H9 (cell line): ENCODE data around the gene HSD17B12. TPM values are rescaled to one million over a fixed set of nuclear protein-coding genes. Genes with fewer than 3 reads are reported as not detected.

ENCODE experiments used
- DNase-seq: peaks from one replicate; pipeline ENCODE4 v3.0.0-alpha.2; 2017
- H2AFZ ChIP-seq: one replicate; pipeline ENCODE4 v1.6.1; 2013; ENCODE audit warnings: mild to moderate bottlenecking, low read length, control low read depth, moderate library complexity
- H2AK5ac ChIP-seq: 2 replicates; pipeline ENCODE4 v1.6.1; 2013; ENCODE audit warnings: low read length, control low read depth, mixed read lengths; ENCODE audit not compliant: insufficient read length
- H2BK120ac ChIP-seq: one replicate; pipeline ENCODE4 v1.6.1; 2013; ENCODE audit warnings: low read depth, mild to moderate bottlenecking, low read length, control low read depth, inconsistent platforms; ENCODE audit not compliant: poor library complexity, severe bottlenecking
- H2BK12ac ChIP-seq: 2 replicates; pipeline ENCODE4 v1.6.1; 2013; ENCODE audit warnings: low read length, control low read depth, mixed read lengths, low read depth; ENCODE audit not compliant: insufficient read length
- H2BK15ac ChIP-seq: 2 replicates; pipeline ENCODE4 v1.6.1; 2013; ENCODE audit warnings: low read depth, low read length, control low read depth
- H2BK20ac ChIP-seq: one replicate; pipeline ENCODE4 v1.6.1; 2013; ENCODE audit warnings: low read depth, mild to moderate bottlenecking, low read length, control low read depth, inconsistent platforms; ENCODE audit not compliant: poor library complexity, severe bottlenecking
- H2BK5ac ChIP-seq: 2 replicates; pipeline ENCODE4 v1.6.1; 2013; ENCODE audit warnings: low read length, control low read depth, mixed read lengths; ENCODE audit not compliant: insufficient read length
- H3K14ac ChIP-seq: 2 replicates; pipeline ENCODE4 v1.6.1; 2013; ENCODE audit warnings: low read length, control low read depth; ENCODE audit not compliant: insufficient read depth
- H3K18ac ChIP-seq: 2 replicates; pipeline ENCODE4 v1.6.1; 2013; ENCODE audit warnings: low read depth, mild to moderate bottlenecking, mixed read lengths, low read length, control low read depth; ENCODE audit not compliant: insufficient read length
- H3K23ac ChIP-seq: 2 replicates; pipeline ENCODE4 v1.6.1; 2013; ENCODE audit warnings: low read length, control low read depth, mixed read lengths, low read depth; ENCODE audit not compliant: insufficient read length
- H3K23me2 ChIP-seq: 2 replicates; pipeline ENCODE4 v1.6.1; 2013; ENCODE audit warnings: low read depth, mild to moderate bottlenecking, mixed read lengths, low read length, control low read depth; ENCODE audit not compliant: insufficient read length, poor library complexity, severe bottlenecking
- H3K27ac ChIP-seq: 2 replicates; pipeline ENCODE4 v1.5.1; 2013; ENCODE audit warnings: low read length, control low read depth, mixed read lengths, low read depth; ENCODE audit not compliant: insufficient read length
- H3K27me3 ChIP-seq: 2 replicates; pipeline ENCODE4 v1.6.1; 2013; ENCODE audit warnings: low read length, control low read depth, inconsistent platforms; ENCODE audit not compliant: insufficient read depth
- H3K4ac ChIP-seq: 2 replicates; pipeline ENCODE4 v1.6.1; 2013; ENCODE audit warnings: low read depth, mild to moderate bottlenecking, control low read depth, inconsistent platforms, low read length, moderate library complexity
- H3K4me1 ChIP-seq: 2 replicates; pipeline ENCODE4 v1.6.1; 2013; ENCODE audit warnings: low read length, control low read depth, inconsistent platforms; ENCODE audit not compliant: insufficient read depth
- H3K4me2 ChIP-seq: 2 replicates; pipeline ENCODE4 v1.6.1; 2013; ENCODE audit warnings: low read length, control low read depth, mixed read lengths; ENCODE audit not compliant: insufficient read length, insufficient read depth
- H3K56ac ChIP-seq: 2 replicates; pipeline ENCODE4 v1.6.1; 2013; ENCODE audit warnings: low read depth, mild to moderate bottlenecking, mixed read lengths, low read length, control low read depth; ENCODE audit not compliant: insufficient read length
- H3K79me1 ChIP-seq: 2 replicates; pipeline ENCODE4 v1.6.1; 2013; ENCODE audit warnings: low read depth, mild to moderate bottlenecking, moderate library complexity, low read length, control low read depth, inconsistent platforms; ENCODE audit not compliant: insufficient read depth, poor library complexity, severe bottlenecking
- H3K79me2 ChIP-seq: 2 replicates; pipeline ENCODE4 v1.6.1; 2013; ENCODE audit warnings: low read length, control low read depth, inconsistent platforms; ENCODE audit not compliant: insufficient read depth
- H3K9ac ChIP-seq: 2 replicates; pipeline ENCODE4 v1.6.1; 2013; ENCODE audit warnings: low read length, control low read depth, mixed read lengths; ENCODE audit not compliant: insufficient read length; ENCODE audit errors: extremely low read depth
- H3K9me3 ChIP-seq: one replicate; pipeline ENCODE4 v1.6.1; 2013; ENCODE audit warnings: low read depth, low read length, inconsistent platforms; ENCODE audit not compliant: control insufficient read depth
- H3T11ph ChIP-seq: one replicate; pipeline ENCODE4 v1.6.1; 2013; ENCODE audit warnings: mild to moderate bottlenecking, low read length, control low read depth, inconsistent platforms
- H4K20me1 ChIP-seq: one replicate; pipeline ENCODE4 v1.6.1; 2013; ENCODE audit not compliant: control insufficient read depth, insufficient read length, insufficient read depth
- H4K5ac ChIP-seq: 2 replicates; pipeline ENCODE4 v1.6.1; 2013; ENCODE audit warnings: low read depth, mild to moderate bottlenecking, mixed read lengths, low read length, control low read depth; ENCODE audit not compliant: insufficient read length
- H4K8ac ChIP-seq: replicated peaks from 2 replicates; pipeline ENCODE4 v1.6.1; 2013; ENCODE audit warnings: low read length, control low read depth, mixed read lengths, low read depth; ENCODE audit not compliant: insufficient read length
- H4K91ac ChIP-seq: 2 replicates; pipeline ENCODE4 v1.6.1; 2013; ENCODE audit warnings: low read depth, mild to moderate bottlenecking, moderate library complexity, mixed read lengths, low read length, control low read depth; ENCODE audit not compliant: insufficient read length
- H3K27ac Mint-ChIP-seq, 3 experiments: 2 replicates in 2 of 3; 3 replicates in 1 of 3; pipeline ENCODE4 v1.8.0; 2020 to 2021; ENCODE audit warnings: mixed read lengths in 3 of 3, mild to moderate bottlenecking in 1 of 3, moderate library complexity in 1 of 3
- H3K27me3 Mint-ChIP-seq: 2 replicates; pipeline ENCODE4 v1.8.0; 2021; ENCODE audit warnings: low read depth, mild to moderate bottlenecking, moderate library complexity, mixed read lengths
- H3K36me3 Mint-ChIP-seq, 3 experiments: 2 replicates in 2 of 3; 3 replicates in 1 of 3; pipeline ENCODE4 v1.8.0; 2020 to 2021; ENCODE audit warnings: low read depth in 3 of 3, mixed read lengths in 3 of 3; ENCODE audit not compliant: insufficient read depth in 1 of 3
- H3K4me1 Mint-ChIP-seq, 2 experiments: 2 replicates each; pipeline ENCODE4 v1.8.0; 2020; ENCODE audit warnings: mixed read lengths in 2 of 2
- H3K4me3 Mint-ChIP-seq, 2 experiments: 2 replicates in 1 of 2; 3 replicates in 1 of 2; pipeline ENCODE4 v1.8.0; 2020 to 2021; ENCODE audit warnings: mild to moderate bottlenecking in 2 of 2, mixed read lengths in 2 of 2, moderate library complexity in 1 of 2
- H3K9me3 Mint-ChIP-seq, 2 experiments: 2 replicates in 1 of 2; 3 replicates in 1 of 2; pipeline ENCODE4 v1.8.0; 2020; ENCODE audit warnings: mild to moderate bottlenecking in 2 of 2, mixed read lengths in 2 of 2, moderate library complexity in 1 of 2
- CTCF ChIP-seq: fragments of 200-600 bp; sonication (generic); conservative IDR thresholded peaks from 3 replicates; pipeline ENCODE4 v1.8.0; 2021; ENCODE audit warnings: antibody characterized with exemption, mild to moderate bottlenecking
- total RNA-seq: library from RNA; stranded (reverse); gene quantifications from 2 replicates; pipeline ENCODE4 v1.2.1, GENCODE V29; 2021

HSD17B12 gene
- total RNA-seq, 1 experiment from 2014 or later = 111 TPM

GRCh38 chr11:43812471-43812870, 131.9 kb downstream of the HSD17B12 start:
- no peak overlapping the region for H3K4me3 Mint-ChIP-seq
- no peak overlapping the region for H3K18ac ChIP-seq
- H2BK12ac ChIP-seq = no peak overlapping the region
- no peaks in the 10 kb centered on the region for H4K20me1 ChIP-seq
- H2BK120ac ChIP-seq = no peak overlapping the region
- peaks cover 4 to 13% (median 7%) of the 10 kb centered on the region in 3 experiments; a peak in 4 of 7 replicates for H3K36me3 Mint-ChIP-seq
- H2BK20ac ChIP-seq = no peak overlapping the region
- no peaks in the 10 kb centered on the region for H3K27me3 ChIP-seq
- H2AK5ac ChIP-seq = no peak overlapping the region
- H3K4ac ChIP-seq = no peak overlapping the region
- no peak overlapping the region for H4K5ac ChIP-seq
- H3K23me2 ChIP-seq = no peaks in the 10 kb centered on the region
- no peak overlapping the region for H3K27ac Mint-ChIP-seq
- no peaks in the 10 kb centered on the region for H3K9me3 ChIP-seq
- H3K4me1 Mint-ChIP-seq = no peaks in the 10 kb centered on the region
- no peak overlapping the region for H4K8ac ChIP-seq
- H3K79me1 ChIP-seq = no peaks in the 10 kb centered on the region
- H2BK5ac ChIP-seq = no peak overlapping the region
- H3K4me1 ChIP-seq = no peaks in the 10 kb centered on the region
- no peaks in the 10 kb centered on the region for H3K79me2 ChIP-seq
- H3K4me2 ChIP-seq = no peak overlapping the region
- no peak overlapping the region for H4K91ac ChIP-seq
- no peak overlapping the region for H3K14ac ChIP-seq
- no peak overlapping the region for H3K9ac ChIP-seq
- H2AFZ ChIP-seq = no peak overlapping the region
- no peak overlapping the region for H3K27ac ChIP-seq
- no peak overlapping the region for H3K23ac ChIP-seq
- no peak overlapping the region for H3K56ac ChIP-seq
- no peak for DNase-seq
- no peak for TF ChIP-seq CTCF
- H2BK15ac ChIP-seq = no peak overlapping the region
- no peaks in the 10 kb centered on the region for H3K9me3 Mint-ChIP-seq
- H3K27me3 Mint-ChIP-seq = no peaks in the 10 kb centered on the region
- no peak overlapping the region for H3T11ph ChIP-seq
